Pancreas (tissue), 10 donors: ENCODE data around the gene PTGDS. TPM values are rescaled to one million over a fixed set of nuclear protein-coding genes. Genes with fewer than 3 reads are reported as not detected.

Experiments used
- ATAC-seq, 4 donors: fragments of 200-7000 bp; cut with Tn5 transposase; one replicate each; pipeline versions ENCODE4 v1.8.0 to v1.9.1; 2020; ENCODE audit warnings: mild to moderate bottlenecking in 4 of 4, moderate library complexity in 4 of 4
- DNase-seq, 6 donors: peaks; one replicate each; pipeline ENCODE4 v3.0.0-alpha.2; 2020
- FAIRE-seq: peaks from 2 replicates; lab custom pipeline; 2012; peaks lifted over from hg19 to GRCh38; lab: Jason Lieb, UNC
- H3K27ac ChIP-seq, 4 donors: fragments of 200-600 bp; sonication (generic); 1 replicate in 3 of 4; 2 replicates in 1 of 4; pipeline versions ENCODE4 v1.5.0 to v1.8.0; 2020
- H3K27me3 ChIP-seq, 4 donors: fragments of 200-600 bp; one replicate each; pipeline ENCODE4 v1.8.0; 2021
- H3K36me3 ChIP-seq, 3 donors: fragments of 200-600 bp; sonication (generic) in 1 of 3; one replicate each; pipeline versions ENCODE4 v1.5.0 to v1.8.0; 2020 to 2021
- H3K4me1 ChIP-seq, 3 donors: fragments of 200-600 bp; one replicate each; pipeline ENCODE4 v1.8.0; 2021
- H3K4me3 ChIP-seq, 4 donors: fragments of 200-600 bp; sonication (generic) in 2 of 4; one replicate each; pipeline versions ENCODE4 v1.5.0 to v1.8.0; 2020 to 2021
- H3K9me3 ChIP-seq, 4 donors: fragments of 200-600 bp; one replicate each; pipeline ENCODE4 v1.8.0; 2021
- CTCF ChIP-seq, 4 donors: fragments of 200-600 bp; sonication (generic) in 3 of 4; IDR thresholded peaks; one replicate each; pipeline versions ENCODE4 v1.5.0 to v1.8.0; 2021; ENCODE audit warnings: antibody characterized with exemption in 4 of 4
- WGBS, 2 donors: extraction: QIAGEN DNeasy Blood & Tissue Kit; methylation state at CpG; one replicate each; pipeline ENCODE4 v1.1.7; 2013; 5-methylcytosine and 5-hydroxymethylcytosine counted together
- intact Hi-C, 3 donors: fragments of 100-400 bp; cut with DNase I; formaldehyde crosslinking; loops; one replicate each; pipeline versions ENCODE4 v1.11.1 to v1.14.2; 2022
- polyA plus RNA-seq, 2 donors: library from polyadenylated mRNA; stranded (reverse); fragments of 200-250 nt; gene quantifications; one replicate each; pipeline ENCODE4 v1.2.3, GENCODE V29; 2013
- total RNA-seq, 6 donors: library from RNA; stranded (reverse); fragmentation: NEBNext Ultra II Directional in 4 of 6; extraction: Animal tissue kit (Norgen Biotek cat#: 25700) in 4 of 6; gene quantifications; one replicate each; pipeline versions ENCODE4 v1.2.1 to v1.2.4, GENCODE V29; 2021 to 2023
- donor health status: healthy with polysubstance abuse.
- donor health status: DM: no; HTN: no; CAD: no; lungs with moderate emphysema.
- donor health status: DM: no; HTN: no; CAD: no.
- donor health status: control.
- donor health status: control.
- donor health status: Bipolar disorder and iron deficiency.
- donor health status: DM: yes; HTN: yes; CAD: no.
- donor health status: DM: no; HTN: no; CAD: no.
- donor health status: DM: no; HTN: no; CAD: no.
- donor health status: DM: yes; HTN: yes; CAD: no.

Gene PTGDS
- total and polyA plus RNA-seq, 8 donors = 5.7 to 49.1 (median 36.9) TPM

DNA sequence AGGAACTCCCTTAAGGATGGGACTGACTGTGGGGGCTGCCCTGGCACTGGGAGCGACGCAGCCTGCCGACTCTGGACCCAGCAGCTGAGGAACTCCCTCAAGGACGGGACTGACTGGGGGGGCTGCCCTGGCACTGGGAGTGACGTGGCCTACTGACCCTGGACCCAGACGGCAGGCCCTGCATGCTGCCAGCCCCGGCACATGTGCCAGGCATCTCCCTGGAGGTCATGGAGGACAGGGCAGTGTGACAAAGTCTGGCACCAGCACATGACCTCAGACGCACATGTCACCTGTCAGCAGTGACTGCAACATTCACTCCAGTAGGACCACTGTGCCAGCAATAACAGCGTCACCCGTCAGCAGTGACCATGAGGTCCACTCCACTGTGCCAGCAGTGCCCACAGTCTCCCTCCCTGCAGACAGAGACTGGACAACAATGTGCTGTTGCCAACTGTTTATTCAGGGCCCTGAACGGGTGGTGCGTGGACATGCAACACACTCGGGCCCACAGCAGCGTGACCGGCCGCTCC is 37.2 kb upstream of the PTGDS start:
- FAIRE-seq (no peak), ATAC-seq (peak in 2 of 4 donors; percentile 1 to 3), DNase-seq (peak in 5 of 6 donors; percentile 48 to 72 (median 67))
- Histone ChIP-seq H3K27me3 (no peaks in the 10 kb centered on the region), H3K4me1 (no peaks in the 10 kb centered on the region), H3K4me3 (no peak overlapping the region), H3K27ac (no peak overlapping the region), H3K36me3 (peaks cover 7 to 31% (median 25%) of the 10 kb centered on the region in 3 donors), H3K9me3 (no peaks in the 10 kb centered on the region)
- TF ChIP-seq CTCF (IDR thresholded peaks at IDR 0.05) = no peak
- 50 to 56% methylated on average over 16 of the region's 16 CpGs for WGBS, 2 donors
- intact Hi-C loops = loop anchor here in 1 of 3 donors (10.0 kb wide), 2 partner anchors 95 to 145 kb away; partner anchors contain the start of genes AJM1, CCDC183, PHPT1 and TMEM141

GRCh38 chr9:136940526-136941230 is 36.6 kb upstream of the PTGDS start:
- Histone ChIP-seq H3K9me3 (no peaks in the 10 kb centered on the region), H3K36me3 (peaks cover 7 to 31% (median 25%) of the 10 kb centered on the region in 3 donors), H3K27ac (no peak overlapping the region), H3K27me3 (no peaks in the 10 kb centered on the region), H3K4me1 (no peaks in the 10 kb centered on the region), H3K4me3 (no peak overlapping the region)
- peak in 2 of 6 donors; percentile 55 to 81 for DNase-seq
- no peak for TF ChIP-seq CTCF (IDR thresholded peaks at IDR 0.05)
- no peak for ATAC-seq
- no peak for FAIRE-seq
- intact Hi-C loops = loop anchor here in 1 of 3 donors (10.0 kb wide), 2 partner anchors 96 to 146 kb away; partner anchors contain the start of genes AJM1, CCDC183, PHPT1 and TMEM141
- 94 to 96% methylated on average over 40 to 42 of the region's 42 CpGs for WGBS, 2 donors

DNA sequence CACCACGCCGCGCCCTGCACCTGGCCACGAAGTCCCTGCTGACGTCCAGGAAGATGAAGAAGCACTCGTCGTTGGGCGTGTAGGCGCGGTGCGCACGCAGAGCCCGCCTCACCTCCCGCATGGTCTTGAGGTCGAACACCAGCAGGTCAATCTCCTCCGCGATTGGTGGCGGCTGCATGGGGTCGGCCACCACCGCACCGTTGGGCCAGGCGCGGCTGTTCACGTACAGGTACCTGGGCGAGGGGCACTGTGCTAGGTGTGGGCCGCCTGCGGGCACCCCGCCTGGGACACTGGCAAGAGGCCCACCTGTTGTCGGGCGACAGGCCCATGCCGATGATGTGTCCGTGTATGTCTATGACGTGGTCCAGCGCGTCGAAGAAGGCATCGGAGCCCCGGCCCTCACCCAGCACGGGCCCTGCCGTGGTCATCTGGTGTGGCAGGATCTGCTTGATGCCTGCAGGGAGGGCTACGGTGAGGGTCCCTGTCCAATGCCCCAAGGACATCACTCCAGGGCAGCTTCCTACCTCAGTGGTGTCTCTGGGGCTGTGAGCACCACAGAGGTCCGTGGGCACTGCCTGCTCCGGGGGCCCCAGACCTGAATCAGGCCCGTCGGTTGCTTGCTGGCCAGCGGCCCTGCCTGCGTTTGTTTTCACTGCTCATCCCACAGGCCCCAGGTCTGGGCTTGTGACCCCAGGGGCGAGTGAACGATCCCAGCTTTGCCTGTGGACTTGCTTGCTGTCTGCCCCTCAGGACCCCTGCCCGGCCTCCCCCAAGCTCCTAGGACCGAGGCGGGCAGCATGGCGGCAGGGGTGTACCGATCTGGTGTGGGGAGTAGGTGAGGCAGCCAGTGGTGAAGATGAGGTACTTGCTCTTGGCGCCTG is 35.8 kb upstream of the PTGDS start:
- Histone ChIP-seq H3K36me3 (peaks cover 7 to 31% (median 25%) of the 10 kb centered on the region in 3 donors), H3K9me3 (no peaks in the 10 kb centered on the region), H3K4me3 (no peak overlapping the region), H3K27me3 (no peaks in the 10 kb centered on the region), H3K27ac (no peak overlapping the region), H3K4me1 (no peaks in the 10 kb centered on the region)
- peak in 2 of 6 donors; percentile 41 to 81 for DNase-seq
- no peak for ATAC-seq
- intact Hi-C loops = loop anchor here in 1 of 3 donors (10.0 kb wide), 2 partner anchors 97 to 147 kb away; partner anchors contain the start of genes AJM1, CCDC183, PHPT1 and TMEM141
- FAIRE-seq = no peak
- TF ChIP-seq CTCF (IDR thresholded peaks at IDR 0.05) = no peak
- WGBS, 2 donors = 95% methylated on average over 54 to 55 of the region's 55 CpGs

DNA sequence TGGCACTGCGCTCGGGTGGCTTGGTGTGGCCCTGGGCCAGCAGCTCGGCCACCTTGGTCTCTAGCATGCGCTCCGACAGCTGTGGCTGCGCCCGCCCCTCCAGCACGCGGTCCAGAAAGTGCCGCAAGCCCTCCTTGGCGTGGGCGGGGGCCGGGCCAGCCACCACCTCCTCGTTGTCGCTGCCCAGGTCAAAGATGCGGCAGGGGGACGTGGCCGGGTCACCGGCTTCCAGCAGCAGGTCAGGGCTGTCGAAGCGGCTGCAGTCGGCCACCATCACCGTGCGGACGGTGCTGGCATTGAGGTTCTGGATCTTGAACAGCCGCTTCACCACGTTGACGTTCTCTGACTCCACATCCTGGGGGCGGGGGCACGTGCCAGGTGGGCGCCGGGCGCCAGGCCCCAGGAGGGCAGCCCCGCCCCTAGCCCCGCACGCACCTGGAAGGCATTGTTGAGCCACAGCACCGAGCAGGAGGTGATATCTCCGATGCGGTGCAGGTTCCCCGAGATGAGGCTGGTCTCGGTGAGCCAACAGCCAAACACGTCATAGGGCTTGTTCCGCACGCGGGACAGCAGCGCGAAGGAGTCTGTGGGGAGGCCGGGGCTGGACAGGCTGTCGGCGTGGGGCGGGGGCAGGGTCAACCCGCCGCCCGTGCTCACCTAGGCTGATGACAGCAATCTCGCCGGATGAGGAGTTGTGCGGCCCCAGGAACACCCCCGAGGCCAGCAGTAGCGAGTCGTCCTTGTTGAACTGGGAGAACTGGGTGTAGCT is 35.0 kb upstream of the PTGDS start:
- TF ChIP-seq CTCF (IDR thresholded peaks at IDR 0.05) = no peak
- peak in 4 of 6 donors; percentile 27 to 83 (median 48) for DNase-seq

More for the DNA sequence above, 35.0 kb upstream of the PTGDS start:
- intact Hi-C loops = loop anchor here in 1 of 3 donors (10.0 kb wide), 2 partner anchors 97 to 147 kb away; partner anchors contain the start of genes AJM1, CCDC183, PHPT1 and TMEM141
- Histone ChIP-seq H3K4me3 (peak overlapping the region in 1 of 4 donors; percentile 87), H3K9me3 (no peaks in the 10 kb centered on the region), H3K4me1 (no peaks in the 10 kb centered on the region), H3K36me3 (peaks cover 7 to 31% (median 25%) of the 10 kb centered on the region in 3 donors), H3K27ac (no peak overlapping the region), H3K27me3 (no peaks in the 10 kb centered on the region)
- no peak for ATAC-seq
- FAIRE-seq = no peak
- WGBS, 2 donors = 93 to 96% methylated on average over 60 of the region's 60 CpGs
